ENCODE measurements around the gene NNMT. TPM values are rescaled to one million over a fixed set of nuclear protein-coding genes. Genes with fewer than 3 reads are reported as not detected.

Gene NNMT
- total and polyA plus RNA-seq, 7 donors, result 165 to 3,089 (median 751) TPM

- intact Hi-C loops (cut with DNase I), result no loop called here
- Histone ChIP-seq H3K9me3 (no peaks in the 10 kb centered on the region), H3K36me3 (ENCODE audit: insufficient read depth in 1 of 2, low read depth in 1 of 2) (no peaks in the 10 kb centered on the region), H3K27me3 (ENCODE audit: insufficient read depth in 3 of 3, low read length in 2 of 3) (peaks cover 0 to 2% (median 0%) of the 10 kb centered on the region in 3 donors), H3K4me3 (peak overlapping the region; percentile 56), H3K27ac (peak overlapping the region; percentile 80), H3K4me1 (peaks cover 35% of the 10 kb centered on the region)
- TF ChIP-seq, protein P1, sequence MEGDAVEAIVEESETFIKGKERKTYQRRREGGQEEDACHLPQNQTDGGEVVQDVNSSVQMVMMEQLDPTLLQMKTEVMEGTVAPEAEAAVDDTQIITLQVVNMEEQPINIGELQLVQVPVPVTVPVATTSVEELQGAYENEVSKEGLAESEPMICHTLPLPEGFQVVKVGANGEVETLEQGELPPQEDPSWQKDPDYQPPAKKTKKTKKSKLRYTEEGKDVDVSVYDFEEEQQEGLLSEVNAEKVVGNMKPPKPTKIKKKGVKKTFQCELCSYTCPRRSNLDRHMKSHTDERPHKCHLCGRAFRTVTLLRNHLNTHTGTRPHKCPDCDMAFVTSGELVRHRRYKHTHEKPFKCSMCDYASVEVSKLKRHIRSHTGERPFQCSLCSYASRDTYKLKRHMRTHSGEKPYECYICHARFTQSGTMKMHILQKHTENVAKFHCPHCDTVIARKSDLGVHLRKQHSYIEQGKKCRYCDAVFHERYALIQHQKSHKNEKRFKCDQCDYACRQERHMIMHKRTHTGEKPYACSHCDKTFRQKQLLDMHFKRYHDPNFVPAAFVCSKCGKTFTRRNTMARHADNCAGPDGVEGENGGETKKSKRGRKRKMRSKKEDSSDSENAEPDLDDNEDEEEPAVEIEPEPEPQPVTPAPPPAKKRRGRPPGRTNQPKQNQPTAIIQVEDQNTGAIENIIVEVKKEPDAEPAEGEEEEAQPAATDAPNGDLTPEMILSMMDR (IDR thresholded peaks at IDR 0.05), result no peak
- DNase-seq (no peak), ATAC-seq (no peak)
- WGBS, 3 donors, result 60 to 90% (median 83%) methylated on average over 2 of the region's 2 CpGs
Observed at GRCh38 chr11:114290503-114291235, 5.5 kb upstream of the NNMT start.

DNA sequence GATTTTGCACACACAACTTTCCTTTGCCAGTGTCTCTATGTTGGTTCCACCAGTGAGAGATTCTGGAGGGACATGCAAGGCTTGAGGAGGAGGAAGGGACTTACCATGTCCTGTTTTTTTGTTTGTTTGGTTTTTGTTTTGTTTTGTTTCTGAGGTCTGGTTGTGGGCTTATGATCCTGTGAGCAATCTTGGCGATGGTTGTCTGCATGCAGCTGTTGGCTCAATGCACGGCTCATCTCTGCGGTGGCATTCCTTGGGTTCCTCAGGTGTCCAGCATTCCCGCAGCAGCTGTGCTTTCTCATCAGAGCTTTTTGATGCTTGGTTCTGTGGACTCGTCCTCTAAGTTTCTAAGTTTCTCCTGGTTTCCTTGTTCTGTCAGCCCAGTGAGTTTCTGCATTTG, 4.8 kb upstream of the NNMT start:
- Histone ChIP-seq H3K9me3 (no peaks in the 10 kb centered on the region), H3K27ac (peak overlapping the region; percentile 80), H3K27me3 (ENCODE audit: insufficient read depth in 3 of 3, low read length in 2 of 3) (peaks cover 0 to 2% (median 0%) of the 10 kb centered on the region in 3 donors), H3K36me3 (ENCODE audit: insufficient read depth in 1 of 2, low read depth in 1 of 2) (no peaks in the 10 kb centered on the region), H3K4me3 (peak overlapping the region; percentile 56), H3K4me1 (peaks cover 35% of the 10 kb centered on the region)
- peak in 3 of 4 donors; percentile 16 to 57 (median 41) for ATAC-seq
- TF ChIP-seq, protein P1 (IDR thresholded peaks at IDR 0.05), result no peak
- peak in 1 of 2 donors; percentile 48 for DNase-seq
- WGBS, 3 donors, result 8 to 23% (median 15%) methylated on average over 5 of the region's 5 CpGs
- intact Hi-C loops (cut with DNase I), result no loop called here

DNA sequence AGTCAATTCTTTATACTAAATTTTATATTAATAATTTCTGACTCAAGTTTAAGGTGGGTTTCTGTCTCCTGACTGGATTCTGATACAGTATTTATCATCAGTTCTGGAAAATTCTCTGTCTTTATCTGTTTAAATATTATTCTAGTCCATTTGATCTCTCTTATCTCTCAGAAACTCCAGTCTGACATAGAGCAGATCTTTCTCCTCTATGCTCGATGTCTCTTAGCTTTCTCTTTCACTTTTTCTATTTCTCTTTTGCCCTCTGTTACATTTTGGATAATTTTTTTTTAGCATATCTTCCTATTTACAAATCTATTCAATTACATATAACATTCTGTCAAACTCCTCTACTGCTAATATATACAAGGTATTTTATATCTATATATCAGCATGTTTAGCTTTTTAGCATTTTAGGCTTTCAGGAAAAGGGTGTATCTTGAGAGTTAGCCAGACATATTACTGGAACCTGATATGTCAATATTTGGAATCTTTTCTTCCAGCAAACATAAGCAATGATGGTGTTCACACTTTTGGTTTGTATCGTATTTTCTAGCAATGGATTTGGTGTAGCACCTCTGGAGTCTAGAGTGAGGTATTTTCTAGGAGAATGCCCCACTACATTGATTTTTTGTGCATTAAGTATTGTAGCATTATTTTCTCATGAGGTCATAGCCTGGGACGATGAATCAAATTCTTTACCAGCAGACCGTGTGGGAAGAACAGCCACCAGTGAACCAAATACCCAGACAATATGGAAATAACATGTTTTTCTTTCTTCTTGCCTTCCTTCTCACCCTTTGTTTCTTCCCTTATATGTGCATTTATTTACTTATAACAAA, 4.1 kb upstream of the NNMT start:
- Histone ChIP-seq H3K27me3 (ENCODE audit: insufficient read depth in 3 of 3, low read length in 2 of 3) (peaks cover 0 to 2% (median 0%) of the 10 kb centered on the region in 3 donors), H3K4me1 (peaks cover 35% of the 10 kb centered on the region), H3K36me3 (ENCODE audit: insufficient read depth in 1 of 2, low read depth in 1 of 2) (no peaks in the 10 kb centered on the region), H3K4me3 (peak overlapping the region; percentile 56), H3K27ac (peak overlapping the region; percentile 80), H3K9me3 (no peaks in the 10 kb centered on the region)
- DNase-seq (no peak), ATAC-seq (no peak)
- TF ChIP-seq, protein P1 (IDR thresholded peaks at IDR 0.05), result no peak
- 18 to 28% (median 28%) methylated on average over 4 of the region's 4 CpGs for WGBS, 3 donors
- intact Hi-C loops (cut with DNase I), result no loop called here

GRCh38 chr11:114293201-114293711, 2.9 kb upstream of the NNMT start:
- H3K4me1 ChIP-seq, result peaks cover 35% of the 10 kb centered on the region
- peaks cover 0 to 6% of the 10 kb centered on the region in 2 donors for H3K36me3 ChIP-seq (ENCODE audit: insufficient read depth in 1 of 2, low read depth in 1 of 2)
- peak overlapping the region; percentile 80 for H3K27ac ChIP-seq
- intact Hi-C loops (cut with DNase I), result no loop called here
- no peaks in the 10 kb centered on the region for H3K9me3 ChIP-seq
- peaks cover 0 to 2% (median 0%) of the 10 kb centered on the region in 3 donors for H3K27me3 ChIP-seq (ENCODE audit: insufficient read depth in 3 of 3, low read length in 2 of 3)
- DNase-seq, result no peak
- no peak overlapping the region for H3K4me3 ChIP-seq
- no peak for ATAC-seq
- TF ChIP-seq, protein P1 (IDR thresholded peaks at IDR 0.05), result no peak
- 32 to 61% (median 40%) methylated on average over 1 of the region's 1 CpG for WGBS, 3 donors

All from psoas muscle (tissue), 8 donors.